GM18498 (cell line): ENCODE results near the gene MGRN1.
A peak's percentile ranks its signal among the peaks of the same experiment; 100 is the strongest.

Experiments used
- ATAC-seq: cut with Tn5 transposase; IDR thresholded peaks from one replicate; pipeline ENCODE4 v1.9.1; 2021; ENCODE audit warnings: mild to moderate bottlenecking, moderate library complexity; ENCODE audit not compliant: unreplicated experiment

MGRN1 gene

DNA sequence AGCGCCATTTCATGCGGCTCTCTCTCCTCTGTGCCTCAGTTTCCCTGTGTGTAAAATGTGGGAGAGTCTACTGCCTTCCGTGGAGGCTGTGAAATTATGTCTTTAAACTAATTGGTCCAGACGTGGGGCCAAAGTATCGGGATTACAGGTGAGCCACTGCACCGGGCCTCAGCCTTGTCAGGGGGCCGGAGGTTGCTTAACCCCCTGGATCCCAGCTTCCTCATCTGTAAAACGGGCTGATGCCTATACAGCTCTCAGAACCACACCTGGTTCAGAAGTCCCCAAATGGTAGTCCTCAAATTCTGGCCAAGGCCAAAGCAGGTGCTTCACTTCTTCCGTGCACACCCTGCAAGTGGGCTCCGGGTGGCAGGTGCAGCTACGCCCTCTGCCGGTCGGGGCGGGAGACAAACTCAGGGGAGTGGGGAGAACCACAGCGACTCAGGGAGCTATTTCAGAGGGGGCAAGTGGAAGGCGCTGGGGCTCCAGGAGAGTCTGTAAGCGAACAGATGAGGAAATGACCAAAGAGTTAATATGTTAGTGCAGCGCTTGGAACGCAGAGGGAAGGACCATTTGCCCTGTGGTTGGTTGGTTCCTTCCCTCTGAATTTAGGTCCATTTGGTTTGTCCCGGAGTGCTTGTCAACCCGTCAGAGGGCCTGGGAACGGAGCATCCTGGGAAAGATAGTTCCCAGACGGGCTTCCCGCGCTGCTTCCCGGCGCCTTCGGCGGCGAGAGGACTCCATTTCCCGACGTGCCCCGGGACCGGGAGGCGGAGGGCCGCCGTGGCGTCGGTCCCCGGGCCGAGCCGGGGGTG lies at the start of gene MGRN1:
Gene MGRN1 (plus strand): TSS at position 812 of the 812 bp plus-strand sequence. CDS start 135 bp downstream, outside the sequence.
- peak; percentile 74 for ATAC-seq

- no peak for ATAC-seq
Measured at GRCh38 chr16:4574919-4575705, 49.5 kb upstream of the MGRN1 start.

- no peak for ATAC-seq
Measured at GRCh38 chr16:4576008-4576407, 48.6 kb upstream of the MGRN1 start.

DNA sequence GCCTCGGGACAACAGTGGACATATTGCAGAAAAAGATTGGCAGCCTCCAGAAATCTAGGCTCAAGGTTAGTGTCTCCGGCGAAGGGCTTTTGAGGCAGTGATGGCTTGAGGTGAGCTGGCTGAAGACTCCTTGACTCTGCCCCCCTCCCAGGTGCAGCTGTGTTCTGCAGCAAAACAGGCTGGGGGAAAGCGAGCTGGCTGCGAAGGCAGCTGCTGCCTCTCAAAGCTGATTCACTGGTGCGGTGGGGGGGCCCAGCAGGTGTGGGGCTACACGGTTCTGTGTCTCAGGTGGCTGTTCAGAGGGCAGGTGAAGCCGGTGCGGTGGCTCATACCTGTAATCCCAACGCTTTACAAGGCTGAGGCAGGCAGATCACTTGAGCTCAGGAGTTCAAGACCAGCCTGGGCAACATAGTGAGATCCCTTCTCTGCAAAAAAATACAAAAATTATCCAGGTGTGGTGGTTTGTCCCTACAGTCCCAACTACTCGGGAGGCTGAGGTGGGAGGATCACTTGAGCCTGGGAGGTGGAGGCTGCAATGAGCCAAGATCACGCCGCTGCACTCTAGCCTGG lies 45.6 kb upstream of the MGRN1 start:
- ATAC-seq, result no peak

DNA sequence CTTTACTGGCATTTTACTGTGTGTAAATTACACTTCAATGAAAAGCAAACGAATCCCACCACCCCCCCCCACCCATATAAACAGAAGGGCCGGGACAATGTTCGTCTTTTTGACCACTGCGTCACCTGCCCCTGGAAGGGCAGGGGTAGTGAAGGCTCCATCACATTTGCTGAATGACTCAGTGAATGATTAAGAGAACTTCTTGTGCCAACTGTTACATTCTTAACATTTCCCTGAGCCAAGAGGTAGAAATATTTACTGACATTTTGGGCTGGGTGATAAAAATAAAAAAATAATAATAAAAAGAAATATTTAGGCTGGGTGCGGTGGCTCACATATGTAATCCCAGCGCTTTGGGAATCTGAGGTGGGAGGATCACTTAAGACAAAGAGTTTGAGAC lies 44.4 kb upstream of the MGRN1 start:
- no peak for ATAC-seq

- ATAC-seq, result no peak
Measured at GRCh38 chr16:4583906-4584305, 40.7 kb upstream of the MGRN1 start.

DNA sequence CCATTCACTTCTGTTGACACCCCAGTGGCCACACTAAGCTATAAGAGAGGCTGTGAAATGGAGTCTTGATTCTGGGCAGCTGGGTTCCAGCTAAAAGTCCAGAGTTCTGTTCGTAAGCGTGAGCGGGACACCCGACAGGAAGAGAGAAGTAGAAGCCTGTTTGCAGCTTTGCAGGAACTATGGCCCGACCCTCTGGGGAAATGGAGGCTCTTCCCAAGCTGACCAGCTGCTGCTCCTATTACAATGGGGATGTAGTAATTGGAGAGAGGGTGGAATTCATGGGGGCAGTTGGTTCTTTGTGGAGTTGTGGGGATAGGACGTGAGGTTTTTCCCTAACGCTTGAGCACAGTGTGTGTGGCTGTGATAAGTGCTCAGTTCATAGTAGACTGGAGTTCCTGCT lies 38.3 kb upstream of the MGRN1 start:
- ATAC-seq, result no peak

DNA sequence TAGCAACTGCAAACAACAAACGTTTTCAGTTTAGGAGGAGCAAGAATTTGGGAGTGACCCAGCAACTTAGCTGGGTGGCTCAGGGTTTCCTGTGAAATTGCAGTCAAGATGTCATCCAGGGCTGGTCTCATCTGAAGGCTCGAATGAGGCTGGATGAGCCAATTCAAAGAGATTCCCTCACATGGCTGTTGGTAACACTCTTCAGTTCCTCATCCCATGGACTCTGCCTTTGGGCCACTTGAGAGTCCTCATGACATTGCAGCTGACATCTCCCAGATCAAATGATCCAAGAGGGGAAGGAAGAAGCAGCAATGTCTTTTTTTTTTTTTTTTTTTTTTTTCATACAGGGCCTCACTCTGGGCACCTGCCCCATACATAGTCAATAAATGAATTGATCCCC lies 36.2 kb upstream of the MGRN1 start:
- no peak for ATAC-seq

DNA sequence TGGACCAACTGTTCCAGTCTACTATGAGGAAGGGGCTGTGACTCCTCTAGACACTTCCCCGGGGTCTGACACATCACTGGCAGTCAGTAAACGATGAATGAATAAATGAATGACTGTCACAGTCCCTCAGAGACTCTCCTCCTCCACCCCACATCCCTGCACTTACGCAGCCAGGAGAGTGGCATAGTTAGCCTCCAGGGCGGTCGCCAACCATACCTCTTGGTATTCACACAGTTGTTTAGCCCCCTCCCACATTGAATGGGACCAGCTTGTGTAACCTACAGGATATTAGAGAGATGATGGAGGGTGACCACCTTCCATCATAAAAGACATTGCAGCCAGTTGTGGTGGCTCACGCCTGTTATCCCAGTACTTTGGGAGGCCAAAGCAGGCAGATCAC lies 35.7 kb upstream of the MGRN1 start:
- ATAC-seq, result no peak

GRCh38 chr16:4591191-4591590 lies 33.4 kb upstream of the MGRN1 start:
- no peak for ATAC-seq

DNA sequence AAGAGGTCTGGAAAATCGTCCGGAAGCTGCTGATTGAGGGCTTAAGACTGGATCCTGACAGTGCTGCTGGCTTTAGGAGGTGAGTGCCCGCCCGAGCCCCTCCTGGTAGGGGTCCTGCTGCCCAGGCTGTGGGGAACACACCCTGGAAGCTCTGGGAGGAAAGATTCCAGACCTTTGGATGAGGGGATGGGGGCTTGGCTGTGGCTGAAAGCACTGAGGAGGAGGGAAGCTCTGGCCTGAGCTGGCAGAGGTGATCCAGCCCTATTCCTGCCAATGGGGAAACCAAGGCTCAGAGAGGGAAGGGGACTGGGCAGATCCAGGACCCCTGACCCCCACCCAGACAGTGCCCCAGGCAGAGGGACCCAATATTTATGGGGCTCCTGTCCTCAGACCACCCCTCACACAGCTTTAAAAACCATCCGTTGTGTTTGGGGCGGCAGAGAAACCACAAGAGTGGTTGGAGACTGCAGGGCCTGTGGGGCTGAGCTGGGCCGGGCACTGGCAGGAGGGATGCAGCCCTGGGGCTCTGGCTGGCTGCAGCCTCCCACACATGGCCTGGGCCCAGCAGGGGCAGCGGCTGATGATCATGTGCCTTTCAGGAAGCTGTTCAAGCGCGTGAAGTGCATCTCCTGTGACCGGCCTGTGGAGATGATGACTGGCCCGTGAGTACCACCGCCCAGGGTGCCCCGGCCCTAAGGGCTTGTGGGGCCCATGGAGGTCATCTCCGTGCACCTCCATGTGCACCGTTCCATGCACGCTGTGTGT lies 32.7 kb upstream of the MGRN1 start:
- ATAC-seq, result no peak

GRCh38 chr16:4593086-4593485 lies 31.5 kb upstream of the MGRN1 start:
- ATAC-seq, result no peak

- no peak for ATAC-seq
Measured at GRCh38 chr16:4594433-4595410, 29.9 kb upstream of the MGRN1 start.

GRCh38 chr16:4597174-4597573 lies 27.5 kb upstream of the MGRN1 start:
- ATAC-seq, result no peak

- ATAC-seq, result no peak
Measured at GRCh38 chr16:4599037-4599436, 25.6 kb upstream of the MGRN1 start.

GRCh38 chr16:4599545-4599944 lies 25.1 kb upstream of the MGRN1 start:
- no peak for ATAC-seq

GRCh38 chr16:4601036-4601863 lies 23.4 kb upstream of the MGRN1 start:
- no peak for ATAC-seq

GRCh38 chr16:4601864-4602186 lies 22.8 kb upstream of the MGRN1 start:
- ATAC-seq, result no peak

- ATAC-seq, result no peak
Measured at GRCh38 chr16:4602331-4602730, 22.3 kb upstream of the MGRN1 start.
